ENCODE data around the gene NAXD. TPM values are rescaled to one million over a fixed set of nuclear protein-coding genes. Genes with fewer than 3 reads are reported as not detected.

NAXD gene
- polyA plus RNA-seq, 3 donors = 39.2 to 48.8 (median 40.5) TPM

GRCh38 chr13:110638814-110639806 lies 23.8 kb downstream of the NAXD start:
- DNase-seq (ENCODE audit: extremely low read depth in 1 of 11, low read depth in 9 of 11, low spot score in 4 of 11) = no peak

- no peak for DNase-seq (ENCODE audit: extremely low read depth in 1 of 11, low read depth in 9 of 11, low spot score in 4 of 11)
Measured at GRCh38 chr13:110639935-110640334, 24.6 kb downstream of the NAXD start.

GRCh38 chr13:110640591-110641029 lies 25.3 kb downstream of the NAXD start:
- DNase-seq (ENCODE audit: extremely low read depth in 1 of 11, low read depth in 9 of 11, low spot score in 4 of 11) = no peak

- DNase-seq (ENCODE audit: extremely low read depth in 1 of 11, low read depth in 9 of 11, low spot score in 4 of 11) = no peak
Measured at GRCh38 chr13:110641055-110642015, 26.0 kb downstream of the NAXD start.

GRCh38 chr13:110642291-110642981 lies 27.1 kb downstream of the NAXD start:
- no peak for DNase-seq (ENCODE audit: extremely low read depth in 1 of 11, low read depth in 9 of 11, low spot score in 4 of 11)

GRCh38 chr13:110643324-110643723 lies 28.0 kb downstream of the NAXD start:
- no peak for DNase-seq (ENCODE audit: extremely low read depth in 1 of 11, low read depth in 9 of 11, low spot score in 4 of 11)

- no peak for DNase-seq (ENCODE audit: extremely low read depth in 1 of 11, low read depth in 9 of 11, low spot score in 4 of 11)
Measured at GRCh38 chr13:110643768-110644421, 28.6 kb downstream of the NAXD start.

GRCh38 chr13:110644892-110645521 lies 29.7 kb downstream of the NAXD start:
- peak in 2 of 11 donors; percentile 49 to 64 for DNase-seq (ENCODE audit: extremely low read depth in 1 of 11, low read depth in 9 of 11, low spot score in 4 of 11)

GRCh38 chr13:110645750-110646149 lies 30.4 kb downstream of the NAXD start:
- no peak for DNase-seq (ENCODE audit: extremely low read depth in 1 of 11, low read depth in 9 of 11, low spot score in 4 of 11)

- no peak for DNase-seq (ENCODE audit: extremely low read depth in 1 of 11, low read depth in 9 of 11, low spot score in 4 of 11)
Measured at GRCh38 chr13:110646442-110647364, 31.4 kb downstream of the NAXD start.

- DNase-seq (ENCODE audit: extremely low read depth in 1 of 11, low read depth in 9 of 11, low spot score in 4 of 11) = no peak
Measured at GRCh38 chr13:110647365-110647737, 32.0 kb downstream of the NAXD start.

- DNase-seq (ENCODE audit: extremely low read depth in 1 of 11, low read depth in 9 of 11, low spot score in 4 of 11) = no peak
Measured at GRCh38 chr13:110648146-110648819, 32.9 kb downstream of the NAXD start.

- no peak for DNase-seq (ENCODE audit: extremely low read depth in 1 of 11, low read depth in 9 of 11, low spot score in 4 of 11)
Measured at GRCh38 chr13:110648848-110649421, 33.6 kb downstream of the NAXD start.

- no peak for DNase-seq (ENCODE audit: extremely low read depth in 1 of 11, low read depth in 9 of 11, low spot score in 4 of 11)
Measured at GRCh38 chr13:110649551-110649950, 34.2 kb downstream of the NAXD start.

GRCh38 chr13:110650436-110650835 lies 35.1 kb downstream of the NAXD start:
- DNase-seq (ENCODE audit: extremely low read depth in 1 of 11, low read depth in 9 of 11, low spot score in 4 of 11) = no peak

GRCh38 chr13:110651271-110651670 lies 35.9 kb downstream of the NAXD start:
- no peak for DNase-seq (ENCODE audit: extremely low read depth in 1 of 11, low read depth in 9 of 11, low spot score in 4 of 11)

Measured in renal cortex interstitium (tissue), 11 donors.